Measurements from ENCODE around the gene RPS10.

Gene RPS10

GRCh38 chr6:34425498-34426410 is at the start of gene RPS10:
RPS10 (minus strand) TSS chr6:34426069; CDS start chr6:34425221, 848 bp downstream.
- peaks cover 28% of the 10 kb centered on the region for H3K4me1 Mint-ChIP-seq
- peak; percentile 98 for ATAC-seq
- peak within 1 kb of the TSS; percentile 100 for H3K27ac Mint-ChIP-seq
- H3K9me3 Mint-ChIP-seq = no peaks in the 10 kb centered on the region
- H3K4me3 Mint-ChIP-seq = peak within 1 kb of the TSS; percentile 98
- peak; percentile 94 to 96 for DNase-seq (ENCODE audit: low spot score in 2 of 2)
- peaks cover 54% of the 10 kb centered on the region for H3K36me3 Mint-ChIP-seq

DNA sequence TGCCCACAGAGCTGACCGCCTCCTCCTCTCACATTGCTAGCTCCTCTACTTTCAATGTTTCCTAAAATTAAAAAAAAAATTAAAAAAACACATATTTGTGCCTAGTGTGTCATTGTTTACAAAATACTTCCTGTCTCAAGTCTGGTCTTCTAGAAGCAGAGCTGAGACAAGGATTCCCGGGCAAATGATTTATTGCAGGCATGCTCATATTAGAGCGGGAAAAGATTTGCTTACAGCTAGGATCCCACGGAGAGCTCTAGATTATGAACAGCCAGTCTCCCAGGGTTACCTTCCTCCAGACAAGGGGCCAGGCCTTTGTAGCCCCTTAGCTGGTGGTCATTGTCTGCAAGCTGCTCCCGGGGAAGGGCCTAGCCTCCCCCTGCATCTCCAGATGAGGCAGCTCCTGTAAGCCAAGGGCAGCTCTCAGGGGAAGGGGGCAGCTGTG is 49.4 kb upstream of the RPS10 start:
- no peak overlapping the region for H3K4me3 Mint-ChIP-seq
- no peak overlapping the region for H3K27ac Mint-ChIP-seq
- no peaks in the 10 kb centered on the region for H3K36me3 Mint-ChIP-seq
- H3K9me3 Mint-ChIP-seq = no peaks in the 10 kb centered on the region
- H3K4me1 Mint-ChIP-seq = no peaks in the 10 kb centered on the region
- DNase-seq (ENCODE audit: low spot score in 2 of 2) = no peak
- peak; percentile 36 for ATAC-seq

DNA sequence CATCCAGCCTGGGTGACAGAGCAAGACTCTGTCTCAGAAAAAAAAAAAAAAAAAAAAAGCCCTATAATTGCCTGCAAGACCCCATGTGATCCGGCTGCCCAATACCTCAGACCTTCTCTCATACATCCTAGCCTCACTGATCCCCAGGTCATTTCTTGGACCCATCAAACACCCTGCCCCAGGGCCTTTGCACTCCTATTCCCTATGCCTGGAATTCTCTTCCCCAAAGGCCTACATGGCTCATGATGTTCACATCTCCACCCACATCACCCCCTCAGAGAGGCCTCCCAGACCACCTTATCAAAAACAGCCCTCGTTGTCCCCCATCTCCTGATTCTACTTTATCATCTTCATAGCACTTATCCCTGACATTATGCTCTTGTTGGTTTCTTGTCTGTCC is 48.9 kb upstream of the RPS10 start:
- no peaks in the 10 kb centered on the region for H3K36me3 Mint-ChIP-seq
- no peaks in the 10 kb centered on the region for H3K9me3 Mint-ChIP-seq
- no peak overlapping the region for H3K4me3 Mint-ChIP-seq
- ATAC-seq (no peak), DNase-seq (ENCODE audit: low spot score in 2 of 2) (no peak)
- H3K27ac Mint-ChIP-seq = no peak overlapping the region
- no peaks in the 10 kb centered on the region for H3K4me1 Mint-ChIP-seq

DNA sequence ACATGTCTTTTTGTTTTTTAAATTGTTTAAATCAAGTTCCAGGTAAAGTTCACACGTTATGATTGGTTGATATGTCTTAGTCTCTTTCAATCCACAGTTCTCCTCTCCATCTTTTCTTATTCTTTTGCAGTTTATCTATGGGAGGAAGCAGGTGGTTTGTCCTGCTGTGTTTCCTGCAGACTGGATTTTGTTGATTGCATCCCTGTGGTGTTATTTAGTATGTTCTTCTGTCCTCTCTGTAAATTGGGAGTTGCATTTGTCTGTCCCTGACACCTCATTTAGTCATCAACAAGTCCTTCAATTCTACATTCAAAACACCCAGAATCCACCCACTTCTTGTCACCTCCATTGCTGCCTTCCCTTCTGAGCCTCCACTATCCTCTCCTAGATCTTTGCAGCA is 48.1 kb upstream of the RPS10 start:
- DNase-seq (ENCODE audit: low spot score in 2 of 2) (no peak), ATAC-seq (no peak)
- Mint-ChIP-seq H3K4me3 (no peak overlapping the region), H3K36me3 (no peaks in the 10 kb centered on the region), H3K9me3 (no peaks in the 10 kb centered on the region), H3K4me1 (peaks cover 3% of the 10 kb centered on the region), H3K27ac (no peak overlapping the region)

GRCh38 chr6:34472425-34472824 is 46.6 kb upstream of the RPS10 start:
- DNase-seq (ENCODE audit: low spot score in 2 of 2) (no peak), ATAC-seq (no peak)
- Mint-ChIP-seq H3K9me3 (no peaks in the 10 kb centered on the region), H3K27ac (no peak overlapping the region), H3K4me3 (no peak overlapping the region), H3K4me1 (peaks cover 10% of the 10 kb centered on the region), H3K36me3 (no peaks in the 10 kb centered on the region)

DNA sequence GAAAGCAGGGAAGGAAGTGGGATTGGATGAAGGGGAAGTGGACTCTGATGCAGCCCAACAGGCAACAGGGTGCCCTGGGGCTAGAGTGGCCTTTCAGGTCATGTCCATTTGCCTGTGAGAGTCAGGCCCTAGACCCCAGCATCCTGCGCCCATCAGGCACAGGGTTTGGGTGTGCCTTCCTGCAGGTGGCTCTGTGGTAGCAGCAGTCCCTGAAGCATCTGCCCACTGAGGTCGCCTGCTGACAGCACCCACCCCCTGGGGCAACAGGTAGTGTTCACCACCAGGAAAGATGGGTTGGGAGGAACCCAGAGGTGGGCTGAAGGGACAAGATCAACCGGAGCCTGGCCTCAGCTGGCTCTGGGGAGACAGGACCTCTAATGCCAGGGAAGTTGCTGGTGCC is 43.6 kb upstream of the RPS10 start:
- Mint-ChIP-seq H3K27ac (no peak overlapping the region), H3K9me3 (no peaks in the 10 kb centered on the region), H3K4me1 (peaks cover 17% of the 10 kb centered on the region), H3K4me3 (no peak overlapping the region), H3K36me3 (no peaks in the 10 kb centered on the region)
- ATAC-seq = no peak
- DNase-seq (ENCODE audit: low spot score in 2 of 2) = no peak

- ATAC-seq = no peak
- H3K27ac Mint-ChIP-seq = no peak overlapping the region
Observed at GRCh38 chr6:34468378-34468892, 42.6 kb upstream of the RPS10 start.

GRCh38 chr6:34466242-34467185 is 40.6 kb upstream of the RPS10 start:
- H3K27ac Mint-ChIP-seq = no peak overlapping the region
- peaks cover 5% of the 10 kb centered on the region for H3K36me3 Mint-ChIP-seq
- peak overlapping the region; percentile 66 for H3K4me3 Mint-ChIP-seq
- H3K9me3 Mint-ChIP-seq = no peaks in the 10 kb centered on the region
- DNase-seq (ENCODE audit: low spot score in 2 of 2) = no peak
- peaks cover 17% of the 10 kb centered on the region for H3K4me1 Mint-ChIP-seq
- ATAC-seq = no peak

More at GRCh38 chr6:34468378-34468892, 42.6 kb upstream of the RPS10 start:
- Mint-ChIP-seq H3K9me3 (no peaks in the 10 kb centered on the region), H3K36me3 (no peaks in the 10 kb centered on the region), H3K4me3 (no peak overlapping the region), H3K4me1 (peaks cover 17% of the 10 kb centered on the region)
- no peak for DNase-seq (ENCODE audit: low spot score in 2 of 2)

- peaks cover 5% of the 10 kb centered on the region for H3K36me3 Mint-ChIP-seq
- peaks cover 17% of the 10 kb centered on the region for H3K4me1 Mint-ChIP-seq
- peak; percentile 66 for ATAC-seq
- DNase-seq (ENCODE audit: low spot score in 2 of 2) = no peak
- peak within 1 kb of the TSS; percentile 66 for H3K4me3 Mint-ChIP-seq
- H3K27ac Mint-ChIP-seq = peak within 1 kb of the TSS; percentile 50
- H3K9me3 Mint-ChIP-seq = no peaks in the 10 kb centered on the region
Observed at GRCh38 chr6:34465531-34466241, 39.8 kb upstream of the RPS10 start, which contains the start of gene PACSIN1. PACSIN1 (plus strand) TSS chr6:34466076; CDS start chr6:34526306, 60,230 bp downstream.

DNA sequence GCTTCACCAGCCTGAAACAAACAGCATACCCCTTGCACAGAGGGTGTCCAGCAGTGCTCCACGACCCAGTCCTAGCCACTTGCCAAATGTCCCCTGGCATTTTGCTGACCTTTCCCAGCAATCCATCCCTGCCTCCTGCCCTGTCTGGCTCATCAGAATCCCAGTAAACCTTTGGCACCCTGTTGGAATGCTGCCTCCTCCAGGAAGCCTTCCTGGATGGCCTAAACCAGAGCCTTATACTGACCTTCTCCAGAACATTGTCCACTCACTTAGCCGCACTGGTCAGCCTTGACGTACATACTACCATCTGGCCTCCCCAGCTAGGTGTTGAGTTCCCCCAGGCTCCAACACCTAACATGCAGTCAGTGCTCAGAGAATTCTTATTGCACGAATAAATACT is 38.0 kb upstream of the RPS10 start:
- DNase-seq (ENCODE audit: low spot score in 2 of 2) (no peak), ATAC-seq (no peak)
- no peaks in the 10 kb centered on the region for H3K9me3 Mint-ChIP-seq
- H3K27ac Mint-ChIP-seq = no peak overlapping the region
- peaks cover 13% of the 10 kb centered on the region for H3K4me1 Mint-ChIP-seq
- H3K4me3 Mint-ChIP-seq = no peak overlapping the region
- peaks cover 5% of the 10 kb centered on the region for H3K36me3 Mint-ChIP-seq

DNA sequence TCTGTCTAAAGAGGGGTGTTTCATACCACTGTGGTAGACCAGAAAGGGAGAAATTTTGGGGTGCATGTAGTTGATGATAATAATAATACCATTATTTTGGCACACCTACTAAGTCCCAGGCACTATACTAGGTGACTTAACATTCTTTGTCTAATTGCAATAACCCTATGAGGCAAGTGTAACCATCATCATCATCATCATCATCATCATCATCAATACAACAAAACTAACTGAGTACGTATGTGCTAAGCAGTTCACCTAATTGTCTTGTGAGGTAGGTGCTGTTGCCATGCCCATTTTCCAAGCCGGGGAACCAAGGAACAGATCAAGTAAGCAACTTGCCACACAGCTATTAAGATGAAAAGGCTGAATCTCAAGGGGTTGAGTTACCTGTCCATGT is 37.4 kb upstream of the RPS10 start:
- ATAC-seq = no peak
- Mint-ChIP-seq H3K9me3 (no peaks in the 10 kb centered on the region), H3K4me3 (no peak overlapping the region), H3K36me3 (peaks cover 5% of the 10 kb centered on the region), H3K4me1 (peaks cover 8% of the 10 kb centered on the region), H3K27ac (no peak overlapping the region)
- DNase-seq (ENCODE audit: low spot score in 2 of 2) = no peak

GRCh38 chr6:34462551-34462971 is 36.7 kb upstream of the RPS10 start:
- no peak overlapping the region for H3K4me3 Mint-ChIP-seq
- H3K27ac Mint-ChIP-seq = peak overlapping the region; percentile 8
- DNase-seq (ENCODE audit: low spot score in 2 of 2) = no peak
- no peaks in the 10 kb centered on the region for H3K9me3 Mint-ChIP-seq
- no peak for ATAC-seq
- H3K36me3 Mint-ChIP-seq = peaks cover 5% of the 10 kb centered on the region
- H3K4me1 Mint-ChIP-seq = peaks cover 7% of the 10 kb centered on the region

DNA sequence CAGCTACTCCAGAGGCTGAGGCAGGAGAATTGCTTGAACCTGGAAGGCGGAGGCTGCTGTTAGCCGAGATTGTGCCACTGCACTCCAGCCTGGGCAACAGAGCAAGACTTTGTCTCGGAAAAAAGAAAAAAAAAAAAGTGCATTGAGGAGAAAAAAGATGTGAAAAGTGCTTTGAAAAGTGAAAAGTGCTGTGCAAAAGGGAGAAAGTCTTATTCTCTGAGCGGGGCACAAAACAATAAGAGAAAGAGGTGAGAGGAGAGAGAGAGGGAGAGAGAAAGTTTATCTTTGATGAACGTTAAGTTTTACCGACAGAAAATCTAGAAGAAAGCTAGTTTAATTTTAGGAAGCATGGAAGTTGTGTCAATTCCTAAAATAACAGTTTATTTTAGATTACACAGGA is 36.1 kb upstream of the RPS10 start:
- ATAC-seq (no peak), DNase-seq (ENCODE audit: low spot score in 2 of 2) (no peak)
- H3K36me3 Mint-ChIP-seq = peaks cover 5% of the 10 kb centered on the region
- no peaks in the 10 kb centered on the region for H3K9me3 Mint-ChIP-seq
- peaks cover 7% of the 10 kb centered on the region for H3K4me1 Mint-ChIP-seq
- no peak overlapping the region for H3K4me3 Mint-ChIP-seq
- H3K27ac Mint-ChIP-seq = peak overlapping the region; percentile 8

DNA sequence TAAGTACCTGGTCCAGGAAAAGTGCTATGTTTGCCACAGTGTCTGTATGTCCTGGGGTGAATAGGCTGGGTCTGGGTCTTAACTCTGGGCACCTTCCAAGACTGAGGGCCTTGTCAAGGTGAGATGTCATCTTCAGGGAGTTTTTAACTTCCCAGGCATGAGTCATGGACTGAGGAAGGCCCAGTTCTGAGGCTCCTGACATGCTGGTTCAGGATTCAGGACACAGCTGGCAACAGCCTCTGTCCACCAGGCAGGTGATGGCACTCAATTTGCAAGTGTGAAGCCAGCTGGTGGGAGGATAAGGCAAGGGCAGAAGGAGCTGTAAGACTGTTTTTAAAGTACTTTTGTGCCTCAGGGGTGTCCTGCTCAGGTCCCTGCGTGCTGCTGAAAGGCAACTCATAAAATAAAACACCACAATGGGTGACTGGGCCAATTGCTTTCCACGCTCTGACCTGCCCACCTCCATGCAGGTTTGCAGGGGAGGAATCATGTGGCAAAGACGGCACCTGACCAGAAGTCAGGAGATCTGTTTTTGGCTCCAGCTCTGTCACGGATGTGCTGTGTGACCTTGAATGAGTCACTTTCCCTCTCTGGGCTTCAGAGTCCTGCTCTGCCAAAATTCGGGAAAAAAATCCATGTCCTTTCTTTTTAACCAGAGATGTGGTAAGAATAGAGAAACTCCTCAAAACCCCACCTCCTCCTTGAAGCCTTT is 35.1 kb upstream of the RPS10 start:
- Mint-ChIP-seq H3K4me1 (peaks cover 7% of the 10 kb centered on the region), H3K9me3 (no peaks in the 10 kb centered on the region), H3K36me3 (peaks cover 5% of the 10 kb centered on the region), H3K27ac (no peak overlapping the region), H3K4me3 (no peak overlapping the region)
- DNase-seq (ENCODE audit: low spot score in 2 of 2) = no peak
- ATAC-seq = no peak
